GM10266 (cell line): ENCODE measurements around the gene MAGI2.
A peak's percentile ranks its signal among the peaks of the same experiment; 100 is the strongest.

ENCODE experiments used
- DNase-seq: peaks from one replicate; pipeline ENCODE4 v3.0.0; 2012; ENCODE audit errors: extremely low spot score
- CTCF ChIP-seq: IDR thresholded peaks from 2 replicates; pipeline ENCODE4 v1.5.1; 2012; ENCODE audit warnings: mild to moderate bottlenecking, low read depth; ENCODE audit not compliant: control insufficient read depth, insufficient read depth; ENCODE audit errors: missing control alignments

MAGI2 gene

GRCh38 chr7:78616539-78616938 is 836.9 kb downstream of the MAGI2 start:
- DNase-seq = no peak
- TF ChIP-seq CTCF = no peak

GRCh38 chr7:78609281-78609680 is 844.2 kb downstream of the MAGI2 start:
- DNase-seq = no peak
- no peak for TF ChIP-seq CTCF

- peak; percentile 32 for TF ChIP-seq CTCF
- DNase-seq = no peak
Measured at GRCh38 chr7:78607099-78607498, 846.4 kb downstream of the MAGI2 start.

GRCh38 chr7:78605119-78605518 is 848.3 kb downstream of the MAGI2 start:
- TF ChIP-seq CTCF = no peak
- DNase-seq = no peak

GRCh38 chr7:78601728-78602127 is 851.7 kb downstream of the MAGI2 start:
- TF ChIP-seq CTCF = no peak
- no peak for DNase-seq

GRCh38 chr7:78594156-78594555 is 859.3 kb downstream of the MAGI2 start:
- DNase-seq = no peak

GRCh38 chr7:78588393-78588792 is 865.1 kb downstream of the MAGI2 start:
- no peak for TF ChIP-seq CTCF
- no peak for DNase-seq

More at GRCh38 chr7:78594156-78594555, 859.3 kb downstream of the MAGI2 start:
- TF ChIP-seq CTCF = no peak
